Measurements from ENCODE around the gene ALX4.

ALX4 gene

DNA sequence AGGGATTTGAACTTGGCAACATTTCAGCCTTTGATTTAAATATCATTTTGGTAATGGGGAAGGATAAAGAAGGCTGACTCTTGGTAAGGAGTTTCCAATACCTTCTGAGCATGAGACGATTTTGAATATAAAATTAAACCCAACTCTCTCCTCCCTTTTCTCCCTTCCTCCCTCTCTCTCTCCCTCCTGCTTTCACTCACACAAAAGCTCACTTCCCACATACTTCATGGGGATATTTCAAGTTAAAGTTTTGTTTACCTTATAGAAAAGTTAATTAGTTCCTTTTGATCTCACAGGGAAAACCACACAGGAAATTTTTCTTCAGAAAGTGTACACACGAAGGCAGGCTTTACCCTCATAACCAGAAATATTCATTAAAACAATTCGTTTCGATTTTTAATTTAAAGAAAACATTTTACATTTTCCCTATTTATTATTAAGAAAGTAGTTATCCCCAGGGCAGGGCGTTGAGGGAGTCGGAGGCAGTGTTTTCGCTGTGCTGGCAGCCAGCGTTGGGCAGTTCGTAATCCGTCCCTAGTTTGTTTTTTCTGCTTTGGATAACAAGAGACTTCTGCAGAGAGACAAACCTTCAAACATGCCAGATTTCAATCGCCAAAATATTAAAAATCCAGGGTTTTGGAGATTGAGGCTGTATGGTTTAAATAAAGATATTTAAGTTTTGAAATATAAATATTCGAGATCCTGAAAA, 25.3 kb upstream of the ALX4 start:
- DNase-seq: no peak

DNA sequence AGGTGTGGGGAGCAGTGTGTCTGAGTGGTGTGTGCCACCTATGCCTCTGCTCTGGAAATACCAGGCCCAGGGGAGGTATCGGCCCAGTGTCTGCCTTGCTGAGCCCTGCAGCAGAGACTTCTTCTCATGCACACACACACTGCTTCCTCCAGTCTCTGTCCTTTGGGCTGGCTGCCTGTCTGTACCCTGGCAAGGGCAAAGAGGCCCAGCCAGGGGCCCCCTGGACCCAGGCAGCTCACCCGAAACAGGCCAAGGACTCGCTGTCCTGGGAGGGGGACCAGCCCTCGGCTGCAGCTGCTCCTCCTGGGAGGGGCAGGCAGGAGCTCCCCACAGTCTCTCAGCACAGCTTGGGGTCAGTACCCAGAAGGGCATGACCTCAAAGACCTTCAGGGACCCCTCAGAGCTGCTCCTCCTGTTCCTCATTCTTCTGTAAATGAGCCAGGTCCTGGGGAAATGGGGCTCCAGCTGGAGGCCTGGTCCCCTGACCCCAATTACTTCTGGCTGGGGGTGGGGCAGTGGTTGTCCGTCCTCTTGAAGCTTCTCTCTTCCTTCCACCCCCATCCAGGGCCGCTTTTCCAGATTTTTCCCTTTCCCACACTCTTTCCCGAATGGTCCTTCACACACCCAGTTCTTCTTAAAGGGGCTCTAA, 24.5 kb upstream of the ALX4 start:
- no peak for DNase-seq

DNA sequence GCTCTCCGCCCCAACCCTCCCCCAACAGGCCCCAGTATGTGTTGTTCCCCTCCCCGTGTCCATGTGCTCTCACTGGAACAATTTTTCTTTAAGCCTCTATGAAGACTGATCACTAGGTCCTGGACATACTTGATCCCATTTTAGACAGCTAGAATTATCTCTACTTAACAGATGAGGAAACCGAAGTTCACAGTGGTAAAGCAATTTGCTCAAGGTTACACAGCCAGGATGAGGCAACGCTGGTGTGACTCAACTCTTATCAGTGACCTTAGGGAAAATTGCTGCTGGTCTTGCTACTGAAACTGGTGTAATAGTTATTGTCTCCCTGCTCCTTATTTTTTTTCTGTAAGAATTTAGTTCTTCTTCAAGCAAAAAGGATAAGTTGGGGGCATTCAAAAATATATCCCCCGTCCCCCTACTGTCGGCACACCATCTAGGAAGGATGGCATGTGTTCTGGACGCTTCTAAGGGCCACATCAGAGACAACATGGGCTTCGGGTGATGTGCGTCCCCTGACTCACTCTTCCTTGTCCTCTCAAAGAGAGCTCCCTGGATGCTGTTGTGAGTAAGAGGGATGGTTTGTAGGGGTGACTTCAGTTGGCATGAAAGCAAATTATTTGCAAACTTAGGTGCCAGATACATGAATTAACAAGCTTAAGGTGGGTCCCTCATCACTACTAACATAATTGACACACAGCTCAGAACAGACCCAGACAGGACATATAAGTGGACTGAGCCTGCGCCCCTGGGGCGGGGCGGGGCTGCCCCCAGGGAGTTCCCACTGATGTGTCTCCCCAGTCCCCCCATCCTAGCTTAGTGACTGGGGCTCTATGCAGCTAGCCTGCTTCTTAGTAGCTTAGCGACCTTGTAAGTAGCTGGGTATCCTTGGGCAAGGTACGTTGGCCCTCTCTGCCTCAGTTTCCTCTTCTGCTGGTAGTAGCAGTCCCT, 23.6 kb upstream of the ALX4 start:
- DNase-seq: no peak

DNA sequence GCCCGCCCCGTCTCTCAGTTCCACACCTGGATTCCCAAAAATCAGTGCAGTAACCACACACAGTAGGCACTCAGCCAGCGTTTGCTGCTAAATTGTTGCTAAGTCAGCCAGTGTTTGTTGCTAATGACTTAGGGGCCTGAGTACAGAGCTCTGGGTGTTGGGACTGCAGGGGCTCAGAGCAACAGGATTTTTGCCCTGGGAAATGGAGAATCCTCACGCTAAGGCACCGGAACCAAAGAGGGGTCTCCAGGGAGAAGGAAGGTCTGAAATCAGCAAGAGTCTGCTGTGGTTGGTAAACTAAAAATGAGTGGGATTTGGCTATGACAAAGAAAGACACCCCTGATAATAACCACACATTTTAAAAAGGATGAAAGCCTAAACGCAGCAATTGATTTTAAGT, 22.7 kb upstream of the ALX4 start:
- no peak for DNase-seq

GRCh38 chr11:44329472-44330230, 19.7 kb upstream of the ALX4 start:
- DNase-seq: no peak

DNA sequence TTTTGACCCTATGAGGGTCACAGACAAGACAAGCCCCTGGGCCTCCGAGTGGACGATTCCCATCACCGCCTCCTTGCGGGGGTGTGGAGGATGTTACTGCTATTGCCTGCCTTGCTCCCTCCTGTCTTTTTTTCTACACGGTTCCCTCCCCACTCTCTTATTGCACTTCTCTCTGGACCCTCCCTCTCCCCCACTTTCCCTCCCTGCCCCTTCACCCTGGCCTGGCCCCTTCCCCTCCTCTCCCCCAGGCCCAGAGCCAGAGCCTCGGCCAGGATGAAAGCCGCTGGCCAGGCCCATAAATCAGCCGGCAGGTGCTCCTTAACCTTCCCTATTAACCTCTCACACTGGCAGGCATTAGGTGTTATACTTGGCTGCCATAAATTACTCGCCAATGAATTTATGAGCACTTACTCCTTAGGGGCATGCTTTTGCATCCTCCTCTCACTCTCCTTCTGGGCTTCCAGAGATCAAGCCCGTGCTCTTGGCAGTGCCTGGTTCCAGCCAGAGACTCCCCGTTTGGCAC, 18.3 kb upstream of the ALX4 start:
- DNase-seq: no peak

DNA sequence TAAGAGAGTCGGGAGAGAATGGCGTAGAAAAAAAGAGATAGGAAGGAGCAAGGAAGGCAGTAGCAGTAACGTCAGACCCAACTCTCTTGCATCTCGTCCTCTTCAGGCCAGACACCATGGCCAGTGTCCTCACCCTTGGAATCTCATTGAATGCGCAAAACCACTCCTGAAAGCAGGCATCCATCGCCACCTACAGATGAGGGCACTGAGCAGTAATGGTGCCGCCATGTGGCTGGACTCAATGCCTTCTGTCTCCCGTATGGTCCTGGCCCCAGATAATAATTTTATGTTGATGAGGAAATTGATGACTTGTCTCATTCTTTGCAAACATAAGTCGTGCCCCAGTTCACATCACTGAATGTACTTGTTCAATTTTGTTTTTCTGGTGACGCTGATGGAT, 17.8 kb upstream of the ALX4 start:
- no peak for DNase-seq

DNA sequence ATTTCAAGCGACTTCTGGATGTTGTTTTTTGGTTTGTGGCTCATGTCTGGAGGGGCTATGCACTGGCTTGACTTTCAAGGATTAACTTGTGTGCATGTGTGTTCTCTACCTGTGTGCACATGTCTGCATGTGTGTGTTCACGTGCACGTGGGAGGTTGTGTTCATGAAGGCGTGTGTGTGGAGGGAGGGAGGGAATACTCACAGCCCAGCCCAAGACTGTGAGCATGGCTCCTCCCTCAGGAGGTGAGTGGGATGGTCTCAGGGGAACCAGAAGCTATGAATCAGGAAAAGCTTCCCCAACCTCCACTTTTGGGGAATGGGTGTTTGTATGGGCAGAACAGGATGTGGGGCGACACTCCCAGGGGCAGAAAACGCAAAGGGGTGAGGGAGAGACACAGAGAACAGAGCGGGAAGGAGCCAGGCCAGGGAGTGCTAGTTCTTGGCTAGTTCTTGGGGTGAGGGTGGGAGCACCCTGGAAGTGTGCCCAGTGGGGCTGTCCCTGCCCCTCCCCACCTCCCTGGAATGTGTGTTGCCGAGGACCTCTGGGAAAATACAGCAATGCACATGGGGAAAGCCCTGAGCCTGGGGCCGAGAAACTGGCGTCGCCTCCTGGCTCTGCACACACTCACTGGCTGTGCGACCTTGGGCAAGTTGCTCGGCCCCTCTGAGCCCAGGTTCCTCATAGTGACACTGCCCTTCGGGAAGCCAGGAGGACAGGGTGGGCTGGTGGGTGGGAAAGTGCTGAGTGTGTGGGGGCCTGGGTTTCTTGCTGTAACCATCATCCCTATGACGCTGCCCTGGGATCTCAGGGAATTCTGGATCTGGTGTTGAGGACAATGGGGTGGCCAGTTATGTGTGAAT, 16.9 kb upstream of the ALX4 start:
- no peak for DNase-seq

- no peak for DNase-seq
Observed at GRCh38 chr11:44325698-44326097, 15.8 kb upstream of the ALX4 start.

- DNase-seq: no peak
Observed at GRCh38 chr11:44324749-44325525, 15.0 kb upstream of the ALX4 start.

- DNase-seq: no peak
Observed at GRCh38 chr11:44324222-44324621, 14.3 kb upstream of the ALX4 start.

- no peak for DNase-seq
Observed at GRCh38 chr11:44322243-44322642, 12.3 kb upstream of the ALX4 start.

GRCh38 chr11:44321059-44321458, 11.1 kb upstream of the ALX4 start:
- DNase-seq: no peak

GRCh38 chr11:44320289-44320973, 10.5 kb upstream of the ALX4 start:
- no peak for DNase-seq

- no peak for DNase-seq
Observed at GRCh38 chr11:44319552-44320288, 9.8 kb upstream of the ALX4 start.

- no peak for DNase-seq
Observed at GRCh38 chr11:44319170-44319551, 9.2 kb upstream of the ALX4 start.

GRCh38 chr11:44318369-44318768, 8.4 kb upstream of the ALX4 start:
- no peak for DNase-seq

DNA sequence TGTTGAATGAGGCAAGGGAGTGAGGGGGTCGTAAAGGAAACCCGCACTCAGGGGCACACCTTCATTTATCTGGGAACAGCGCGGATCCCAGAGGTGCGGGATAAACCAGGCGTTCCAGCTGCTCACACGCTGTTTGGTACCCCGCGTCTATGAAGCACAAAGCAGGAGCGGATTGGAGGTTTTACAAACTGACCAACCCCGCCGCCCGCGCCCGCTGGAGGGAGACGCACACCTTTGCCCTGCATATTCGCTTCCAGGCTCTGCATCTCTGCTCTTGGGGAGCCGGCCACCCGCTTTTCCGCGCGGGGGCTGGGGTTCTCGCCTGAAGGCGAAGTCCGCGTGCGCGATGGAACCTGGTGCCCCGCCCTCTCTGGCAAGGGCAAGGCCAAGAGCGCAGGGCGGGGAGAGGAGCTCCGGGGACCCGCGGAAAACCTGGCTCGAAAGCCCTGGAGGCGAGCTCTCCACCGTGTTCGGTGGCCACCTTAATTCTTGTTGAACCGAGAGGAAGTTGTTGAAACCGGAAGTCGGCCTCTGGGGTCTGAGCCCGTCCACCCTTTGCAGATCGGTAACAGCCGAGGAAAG, 6.8 kb upstream of the ALX4 start:
- no peak for DNase-seq

Measured in activated naive CD4-positive, alpha-beta T cell treated with anti-CD3 and anti-CD28 coated beads, Interleukin-2, amount 50 U/mL, for 16 hours (primary cell).